GM12864 (cell line): ENCODE results near the gene PSMD4.

ENCODE experiments used
- DNase-seq: peaks from one replicate; pipeline ENCODE4 v3.0.0-alpha.2; 2011; ENCODE audit warnings: low read depth
- H3K4me3 ChIP-seq: 2 replicates; pipeline ENCODE4 v1.5.1; 2011; ENCODE audit warnings: mild to moderate bottlenecking, low read depth, low read length, control low read depth
- CTCF ChIP-seq: IDR thresholded peaks from 2 replicates; pipeline ENCODE4 v1.5.1; 2011; ENCODE audit warnings: low read depth, mild to moderate bottlenecking, moderate library complexity, low read length, control low read depth, inconsistent platforms; ENCODE audit errors: missing control alignments

Gene PSMD4

GRCh38 chr1:151311011-151311410 lies 56.5 kb downstream of the PSMD4 start:
- H3K4me3 ChIP-seq, result no peak overlapping the region
- no peak for TF ChIP-seq CTCF
- no peak for DNase-seq

- DNase-seq, result no peak
- H3K4me3 ChIP-seq, result no peak overlapping the region
- no peak for TF ChIP-seq CTCF
Observed at GRCh38 chr1:151311589-151312331, 57.2 kb downstream of the PSMD4 start.

GRCh38 chr1:151312411-151312810 lies 57.9 kb downstream of the PSMD4 start:
- TF ChIP-seq CTCF, result no peak
- no peak overlapping the region for H3K4me3 ChIP-seq
- DNase-seq, result no peak

- TF ChIP-seq CTCF, result no peak
- DNase-seq, result no peak
- H3K4me3 ChIP-seq, result no peak overlapping the region
Observed at GRCh38 chr1:151312826-151313225, 58.3 kb downstream of the PSMD4 start.

GRCh38 chr1:151313501-151313900 lies 59.0 kb downstream of the PSMD4 start:
- no peak for TF ChIP-seq CTCF
- no peak for DNase-seq
- no peak overlapping the region for H3K4me3 ChIP-seq

GRCh38 chr1:151314137-151314875 lies 59.8 kb downstream of the PSMD4 start:
- no peak overlapping the region for H3K4me3 ChIP-seq
- TF ChIP-seq CTCF, result no peak
- DNase-seq, result no peak
